WI38 (cell line): Measurements from ENCODE around the gene RAB1A.
"Not testable (repeated sequence)": the region's sequence is repeated elsewhere in the genome, so short reads cannot be mapped to it uniquely, and the experiment has no call there.

ENCODE experiments used
- H3K4me3 ChIP-seq: 2 replicates; pipeline ENCODE4 v1.5.1; 2011; ENCODE audit warnings: low read depth, mild to moderate bottlenecking, control low read depth, low read length
- CTCF ChIP-seq: IDR thresholded peaks from 2 replicates; pipeline ENCODE4 v1.5.1; 2012; ENCODE audit warnings: low read depth, mild to moderate bottlenecking, control low read depth, low read length

Gene RAB1A

DNA sequence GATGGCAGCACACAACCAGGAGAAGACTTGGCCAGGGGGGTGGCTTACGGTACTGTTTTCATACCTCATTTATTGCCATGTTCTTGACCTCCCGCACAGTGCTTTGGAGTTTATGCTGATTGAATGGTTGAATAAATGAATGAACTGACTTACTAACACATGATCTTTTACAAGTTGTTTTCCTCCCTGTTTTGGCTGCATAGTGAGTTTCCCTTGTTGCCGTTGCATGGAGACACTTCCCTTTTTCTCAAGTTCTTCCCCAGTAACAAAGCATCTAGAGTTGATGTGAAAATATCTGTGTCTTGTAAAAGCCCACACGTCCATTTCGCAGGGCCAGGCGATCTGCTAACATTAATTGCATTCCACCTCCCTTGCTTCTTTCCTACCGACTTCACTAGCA, 35.7 kb upstream of the RAB1A start:
- no peak for TF ChIP-seq CTCF
- H3K4me3 ChIP-seq = no peak overlapping the region

GRCh38 chr2:65164426-65164891, 34.6 kb upstream of the RAB1A start:
- TF ChIP-seq CTCF = no peak
- no peak overlapping the region for H3K4me3 ChIP-seq

GRCh38 chr2:65161551-65162100, 31.7 kb upstream of the RAB1A start:
- no peak overlapping the region for H3K4me3 ChIP-seq
- TF ChIP-seq CTCF = no peak

GRCh38 chr2:65159906-65160305, 30.0 kb upstream of the RAB1A start:
- H3K4me3 ChIP-seq = no peak overlapping the region
- TF ChIP-seq CTCF = no peak

- TF ChIP-seq CTCF = no peak
- H3K4me3 ChIP-seq = no peak overlapping the region
Measured at GRCh38 chr2:65159261-65159660, 29.4 kb upstream of the RAB1A start.

DNA sequence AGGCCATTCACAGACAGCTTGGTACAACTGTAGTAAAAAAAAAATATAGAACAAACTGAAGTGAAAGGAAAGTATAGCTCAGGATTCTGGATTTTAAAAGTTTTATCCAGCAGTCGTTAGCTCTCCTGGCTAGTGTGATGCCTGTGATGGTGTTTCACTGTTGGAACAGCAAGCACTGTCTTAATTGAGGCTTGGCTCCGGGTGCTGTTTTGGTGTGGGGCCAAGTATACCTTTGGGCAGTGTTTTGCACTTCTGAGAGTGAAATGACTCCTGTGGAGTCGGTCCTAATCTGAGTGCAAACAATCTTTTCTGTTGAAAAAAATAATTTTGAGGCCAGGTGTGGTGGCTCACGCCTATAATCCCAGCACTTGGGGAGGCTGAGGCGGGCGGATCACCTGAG, 28.7 kb upstream of the RAB1A start:
- TF ChIP-seq CTCF = no peak
- H3K4me3 ChIP-seq = no peak overlapping the region

- H3K4me3 ChIP-seq = not testable (repeated sequence)
Measured at GRCh38 chr2:65157856-65158255, 27.9 kb upstream of the RAB1A start.

- H3K4me3 ChIP-seq = no peak overlapping the region
- TF ChIP-seq CTCF = no peak
Measured at GRCh38 chr2:65156041-65156440, 26.1 kb upstream of the RAB1A start.
